Ishikawa (cell line): Measurements from ENCODE around the gene BRD7.

Experiments used
- CEBPB ChIP-seq: IDR thresholded peaks from 2 replicates; pipeline ENCODE4 v1.6.1; 2012
- EGR1 ChIP-seq: IDR thresholded peaks from 2 replicates; pipeline ENCODE4 v1.6.1; 2012
- EP300 ChIP-seq: IDR thresholded peaks from 2 replicates; pipeline ENCODE4 v1.6.1; 2012; ENCODE audit warnings: borderline replicate concordance
- FOXM1 ChIP-seq: IDR thresholded peaks from 2 replicates; pipeline ENCODE4 v1.6.1; 2012; ENCODE audit warnings: low read depth, borderline replicate concordance
- RAD21 ChIP-seq: IDR thresholded peaks from 2 replicates; pipeline ENCODE4 v1.6.1; 2012; ENCODE audit warnings: low read depth
- TCF12 ChIP-seq: IDR thresholded peaks from 2 replicates; pipeline ENCODE4 v1.6.1; 2012; ENCODE audit warnings: low read depth
- ZBTB7A ChIP-seq: IDR thresholded peaks from 2 replicates; pipeline ENCODE4 v1.6.1; 2012; ENCODE audit warnings: low read depth
- TF ChIP-seq, protein P1 (sequence below): IDR thresholded peaks from 2 replicates; pipeline ENCODE4 v1.6.1; 2012; ENCODE audit warnings: low read depth, mild to moderate bottlenecking

- TF ChIP-seq FOXM1 (no peak), CEBPB (no peak), ZBTB7A (no peak), EP300 (no peak), TCF12 (no peak), RAD21 (no peak), EGR1 (no peak)
- TF ChIP-seq, protein P1, sequence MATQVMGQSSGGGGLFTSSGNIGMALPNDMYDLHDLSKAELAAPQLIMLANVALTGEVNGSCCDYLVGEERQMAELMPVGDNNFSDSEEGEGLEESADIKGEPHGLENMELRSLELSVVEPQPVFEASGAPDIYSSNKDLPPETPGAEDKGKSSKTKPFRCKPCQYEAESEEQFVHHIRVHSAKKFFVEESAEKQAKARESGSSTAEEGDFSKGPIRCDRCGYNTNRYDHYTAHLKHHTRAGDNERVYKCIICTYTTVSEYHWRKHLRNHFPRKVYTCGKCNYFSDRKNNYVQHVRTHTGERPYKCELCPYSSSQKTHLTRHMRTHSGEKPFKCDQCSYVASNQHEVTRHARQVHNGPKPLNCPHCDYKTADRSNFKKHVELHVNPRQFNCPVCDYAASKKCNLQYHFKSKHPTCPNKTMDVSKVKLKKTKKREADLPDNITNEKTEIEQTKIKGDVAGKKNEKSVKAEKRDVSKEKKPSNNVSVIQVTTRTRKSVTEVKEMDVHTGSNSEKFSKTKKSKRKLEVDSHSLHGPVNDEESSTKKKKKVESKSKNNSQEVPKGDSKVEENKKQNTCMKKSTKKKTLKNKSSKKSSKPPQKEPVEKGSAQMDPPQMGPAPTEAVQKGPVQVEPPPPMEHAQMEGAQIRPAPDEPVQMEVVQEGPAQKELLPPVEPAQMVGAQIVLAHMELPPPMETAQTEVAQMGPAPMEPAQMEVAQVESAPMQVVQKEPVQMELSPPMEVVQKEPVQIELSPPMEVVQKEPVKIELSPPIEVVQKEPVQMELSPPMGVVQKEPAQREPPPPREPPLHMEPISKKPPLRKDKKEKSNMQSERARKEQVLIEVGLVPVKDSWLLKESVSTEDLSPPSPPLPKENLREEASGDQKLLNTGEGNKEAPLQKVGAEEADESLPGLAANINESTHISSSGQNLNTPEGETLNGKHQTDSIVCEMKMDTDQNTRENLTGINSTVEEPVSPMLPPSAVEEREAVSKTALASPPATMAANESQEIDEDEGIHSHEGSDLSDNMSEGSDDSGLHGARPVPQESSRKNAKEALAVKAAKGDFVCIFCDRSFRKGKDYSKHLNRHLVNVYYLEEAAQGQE: no peak
These were observed 73.8 kb downstream of the BRD7 start for GRCh38 chr16:50294955-50295354.
